HG03139 (cell line): Measurements from ENCODE around the gene SYCE3.
"Not testable (repeated sequence)": the region's sequence is repeated elsewhere in the genome, so short reads cannot be mapped to it uniquely, and the experiment has no call there.

ENCODE experiments used
- ATAC-seq: cut with Tn5 transposase; IDR thresholded peaks from one replicate; pipeline ENCODE4 v1.9.1; 2021; ENCODE audit not compliant: unreplicated experiment

Gene SYCE3

GRCh38 chr22:50522806-50523438, 39.8 kb downstream of the SYCE3 start:
- ATAC-seq, result no peak

GRCh38 chr22:50522208-50522805, 40.4 kb downstream of the SYCE3 start:
- ATAC-seq, result no peak

DNA sequence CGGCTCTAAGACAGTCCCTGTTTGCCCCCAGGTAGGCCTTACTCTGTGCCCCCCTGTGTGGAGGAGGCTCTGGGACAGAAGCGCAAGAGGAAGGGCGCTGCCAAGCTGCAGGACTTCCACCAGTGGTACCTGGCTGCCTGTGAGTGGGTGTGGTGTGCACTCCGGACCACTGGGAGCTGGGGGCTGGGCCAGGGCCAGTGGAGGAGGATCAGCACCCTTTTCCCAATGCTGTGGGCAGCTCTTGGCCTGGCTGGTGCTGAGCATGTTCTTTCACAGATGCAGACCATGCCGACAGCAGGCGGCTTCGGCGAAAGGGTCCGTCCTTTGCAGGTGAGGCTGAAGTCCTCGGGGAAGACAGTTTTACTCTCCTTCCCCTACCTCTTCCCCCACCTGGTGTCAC, 41.0 kb downstream of the SYCE3 start:
- no peak for ATAC-seq

DNA sequence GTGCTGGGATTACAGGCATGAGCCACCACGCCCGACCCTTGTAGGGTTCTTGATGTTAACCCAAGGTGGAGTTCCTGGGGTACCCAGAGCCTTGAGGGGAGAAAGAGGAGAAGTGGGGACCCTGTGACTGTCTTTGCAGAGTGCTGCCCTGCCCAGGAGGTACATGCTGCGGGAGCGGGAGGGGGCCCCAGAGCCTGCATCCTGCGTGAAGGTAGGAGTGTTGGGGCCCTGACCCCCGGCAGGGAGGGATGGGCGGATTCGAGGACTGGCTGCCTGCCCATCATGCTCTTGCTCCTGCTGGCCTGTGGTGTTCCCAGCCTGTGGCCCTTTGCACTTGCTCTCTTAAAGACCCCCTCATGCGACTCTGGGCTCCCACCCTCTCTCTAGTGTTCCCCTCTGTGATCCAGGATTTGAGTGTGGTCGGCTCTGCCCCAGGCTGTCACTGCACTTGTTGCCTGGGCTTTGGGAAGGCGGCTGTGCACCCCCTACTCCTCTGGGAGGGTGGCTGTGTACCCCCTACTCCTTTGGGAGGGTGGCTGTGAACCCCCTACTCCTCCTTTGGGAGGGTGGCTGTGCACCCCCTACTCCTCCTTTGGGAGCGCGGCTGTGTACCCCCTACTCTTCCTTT, 41.8 kb downstream of the SYCE3 start:
- no peak for ATAC-seq

- ATAC-seq, result not testable (repeated sequence)
Measured at GRCh38 chr22:50520184-50520583, 42.5 kb downstream of the SYCE3 start.

DNA sequence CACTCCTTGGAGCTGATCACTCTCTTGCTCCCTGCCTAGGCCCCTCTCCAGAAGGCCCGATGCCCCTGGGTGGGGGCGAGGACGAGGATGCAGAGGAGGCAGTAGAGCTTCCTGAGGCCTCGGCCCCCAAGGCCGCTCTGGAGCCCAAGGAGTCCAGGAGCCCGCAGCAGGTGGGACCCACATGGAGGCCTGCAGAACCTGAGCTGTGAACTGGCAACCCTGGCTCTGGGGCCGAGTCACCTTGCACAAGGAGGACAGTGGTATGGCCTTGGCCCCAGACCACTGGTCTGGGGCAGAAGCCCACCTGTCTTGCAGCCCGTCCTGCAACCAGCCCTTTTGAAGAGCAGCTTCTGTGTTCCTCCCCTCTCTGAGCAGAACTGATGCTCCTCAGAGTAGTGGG, 43.6 kb downstream of the SYCE3 start:
- ATAC-seq, result no peak

DNA sequence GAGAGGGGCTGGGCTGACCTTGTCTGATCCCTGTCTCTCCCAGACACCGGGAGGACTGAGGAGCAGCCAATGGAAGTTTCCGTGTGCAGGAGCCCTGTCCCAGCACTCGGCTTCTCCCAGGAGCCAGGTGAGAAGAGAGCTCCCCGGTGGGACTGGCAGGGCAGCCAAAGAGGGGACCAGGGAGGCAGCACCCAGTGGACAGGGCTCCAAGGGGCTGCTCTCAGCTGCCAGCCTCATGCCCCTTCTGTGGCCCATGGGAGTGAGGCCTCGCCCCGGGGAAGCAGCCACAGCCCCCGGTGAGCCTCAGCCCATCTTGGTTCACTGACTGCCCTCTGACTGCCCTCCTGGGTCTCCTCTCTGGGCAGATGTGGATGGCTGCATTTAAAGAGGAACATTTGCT, 44.1 kb downstream of the SYCE3 start:
- no peak for ATAC-seq

DNA sequence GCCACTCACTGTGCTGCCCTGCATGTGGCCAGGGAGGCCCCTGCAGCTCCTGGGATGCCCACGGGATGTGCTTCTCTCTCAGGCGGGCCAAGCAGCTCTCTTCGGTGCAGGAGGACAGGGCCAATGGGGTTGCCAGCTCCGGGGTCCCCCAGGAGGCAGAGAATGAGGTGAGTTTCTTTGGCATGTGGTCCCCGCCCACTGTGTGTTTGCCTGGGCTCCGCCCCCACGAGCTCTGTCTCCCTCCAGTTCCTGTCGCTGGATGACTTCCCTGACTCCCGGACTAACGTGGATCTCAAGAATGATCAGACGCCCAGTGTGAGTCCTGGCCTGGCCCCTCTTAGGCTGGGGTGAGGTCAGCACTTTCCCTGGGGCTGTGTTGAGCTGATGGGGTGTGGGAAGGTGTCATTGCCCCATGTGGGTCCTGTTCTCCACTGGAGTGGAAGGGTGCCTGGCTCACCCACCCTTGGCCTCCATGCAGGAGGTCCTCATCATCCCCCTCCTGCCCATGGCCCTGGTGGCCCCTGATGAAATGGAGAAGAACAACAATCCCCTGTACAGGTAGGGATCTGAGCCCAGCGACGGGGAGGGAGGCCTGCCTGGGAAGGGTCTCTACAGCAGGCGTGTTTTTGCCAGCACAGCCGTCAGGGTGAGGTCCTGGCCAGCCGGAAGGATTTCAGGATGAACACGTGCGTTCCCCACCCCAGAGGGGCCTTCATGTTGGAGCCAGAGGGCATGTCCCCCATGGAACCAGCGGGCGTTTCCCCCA, 45.0 kb downstream of the SYCE3 start:
- no peak for ATAC-seq

GRCh38 chr22:50516891-50517290, 45.8 kb downstream of the SYCE3 start:
- no peak for ATAC-seq

GRCh38 chr22:50516068-50516467, 46.7 kb downstream of the SYCE3 start:
- ATAC-seq, result no peak

DNA sequence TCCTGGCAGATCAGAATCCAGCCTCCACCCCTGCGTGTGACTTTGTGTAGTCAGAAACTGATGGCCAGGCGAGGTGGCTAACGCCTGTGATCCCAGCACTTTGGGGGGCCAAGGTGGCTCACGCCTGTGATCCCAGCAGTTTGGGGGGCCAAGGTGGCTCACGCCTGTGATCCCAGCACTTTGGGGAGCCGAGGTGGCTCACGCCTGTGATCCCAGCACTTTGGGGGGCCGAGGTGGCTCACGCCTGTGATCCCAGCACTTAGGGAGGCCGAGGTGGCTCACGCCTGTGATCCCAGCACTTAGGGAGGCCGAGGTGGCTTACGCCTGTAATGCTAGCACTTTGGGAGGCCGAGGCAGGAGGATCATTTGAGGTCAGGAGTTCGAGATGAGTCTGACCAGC, 49.5 kb downstream of the SYCE3 start:
- ATAC-seq, result no peak

DNA sequence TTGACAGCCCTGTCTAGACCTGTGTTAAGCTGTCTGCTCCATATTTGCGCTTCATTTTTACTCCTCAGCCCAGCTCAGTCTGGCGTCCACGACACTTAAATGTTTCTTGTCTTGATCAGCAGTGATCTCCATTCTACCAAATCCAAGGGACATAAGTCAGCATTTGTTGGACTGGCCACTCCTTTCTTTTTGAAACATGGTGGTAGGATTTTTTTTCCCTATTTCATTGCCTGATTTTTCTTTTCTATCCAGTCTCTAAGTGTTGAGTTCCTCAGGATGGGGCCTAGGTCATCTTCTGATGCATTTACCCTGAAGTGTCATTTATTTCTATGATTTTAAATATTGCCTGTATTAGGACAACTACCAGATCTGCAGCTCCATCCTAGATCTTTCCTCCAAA, 53.8 kb downstream of the SYCE3 start:
- ATAC-seq, result no peak

GRCh38 chr22:50507991-50508884, 54.5 kb downstream of the SYCE3 start, which contains the start of gene NCAPH2:
Gene NCAPH2 (plus strand): TSS chr22:50508224. CDS start chr22:50508338, 114 bp downstream.
- ATAC-seq, result peak; percentile 52

GRCh38 chr22:50507421-50507990, 55.2 kb downstream of the SYCE3 start, which contains the start of gene LMF2:
Gene LMF2 (minus strand): TSS chr22:50507702. CDS start chr22:50507675, 27 bp downstream.
- ATAC-seq, result peak; percentile 44

DNA sequence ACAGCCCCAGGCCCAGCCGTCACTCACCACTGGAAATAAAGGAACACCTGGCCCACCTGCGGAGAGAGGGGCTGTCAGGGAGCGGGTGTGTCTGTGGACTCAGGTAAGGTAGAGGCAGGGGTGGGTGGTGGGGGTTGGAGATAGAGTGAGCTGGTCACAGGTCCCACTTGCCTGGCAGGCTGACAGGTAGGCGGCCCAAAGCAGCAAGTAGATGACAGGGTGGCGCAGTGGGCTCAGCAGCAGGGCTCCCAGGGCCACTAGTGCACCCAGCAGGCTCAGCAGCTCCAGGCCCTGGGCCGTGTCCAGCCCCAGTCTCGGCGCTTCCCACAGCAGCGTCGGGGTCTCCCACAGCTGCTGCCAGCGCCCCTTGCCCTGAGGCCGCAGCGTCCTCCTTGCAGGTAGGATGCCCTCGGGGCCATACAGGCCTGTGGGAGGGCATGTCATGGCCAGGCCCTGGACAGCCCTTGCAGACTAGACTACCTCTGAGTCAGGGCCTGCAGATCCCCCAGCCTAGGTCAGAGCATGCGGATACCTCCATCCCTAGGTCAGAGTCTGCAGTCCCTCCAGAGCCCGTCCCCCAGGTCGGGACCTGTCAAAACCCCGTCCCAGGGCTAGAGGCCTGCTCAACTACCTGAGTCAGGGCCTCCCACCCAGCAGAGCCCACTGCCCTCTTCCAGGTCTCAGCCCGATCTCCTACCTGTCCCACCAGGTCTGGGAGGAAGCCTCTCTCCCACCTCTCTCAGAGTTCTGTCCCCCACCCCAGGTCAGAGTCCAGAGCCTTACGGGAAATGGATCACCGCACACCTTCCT, 55.9 kb downstream of the SYCE3 start:
- no peak for ATAC-seq

DNA sequence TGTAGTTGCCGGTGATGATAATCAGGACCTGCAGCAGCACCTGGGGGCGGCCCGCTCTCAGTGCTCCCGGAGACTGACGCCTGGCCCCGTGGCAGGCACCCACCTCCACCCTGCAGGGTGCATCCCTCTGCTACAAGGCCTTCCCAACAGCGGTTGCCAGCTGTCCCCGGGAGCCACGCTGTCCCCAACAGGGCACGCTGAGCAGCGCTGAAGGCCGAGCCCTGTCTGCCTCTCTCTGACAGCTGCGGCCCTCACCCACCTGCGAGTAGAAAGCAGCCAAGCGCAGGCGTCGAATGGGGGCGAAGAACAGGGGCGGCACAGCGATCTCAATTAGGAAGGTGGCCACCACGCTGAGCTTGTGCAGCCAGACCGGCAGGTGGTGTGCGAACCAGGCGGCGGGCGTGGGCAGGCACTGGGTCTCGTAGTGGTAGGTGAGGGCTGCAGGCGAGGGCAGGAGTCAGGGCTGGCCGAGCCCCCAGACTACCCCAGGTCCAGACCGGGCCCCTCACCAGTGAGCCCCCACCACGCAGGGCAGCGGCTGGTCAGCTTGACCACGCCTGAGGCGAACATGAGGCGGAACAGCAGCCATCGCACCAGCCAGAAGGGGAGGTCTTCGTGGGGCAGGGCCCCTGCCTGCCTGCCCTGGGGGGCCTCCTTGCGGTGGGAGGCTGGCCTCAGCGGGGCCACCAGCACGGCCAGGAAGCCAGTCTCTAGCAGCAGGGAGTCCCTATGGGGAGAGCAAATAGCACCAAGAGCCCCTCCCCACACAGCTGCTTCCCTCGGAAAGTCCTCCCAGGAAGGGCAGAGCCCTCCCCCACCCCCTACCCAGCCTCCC, 56.7 kb downstream of the SYCE3 start:
- no peak for ATAC-seq

GRCh38 chr22:50505276-50505775, 57.4 kb downstream of the SYCE3 start:
- ATAC-seq, result no peak
